Measurements from ENCODE around the gene NBAS. TPM values are rescaled to one million over a fixed set of nuclear protein-coding genes. Genes with fewer than 3 reads are reported as not detected.

The NBAS gene
- total RNA-seq, 4 donors from 2014 or later = 34.0 to 51.2 (median 41.9) TPM

DNA sequence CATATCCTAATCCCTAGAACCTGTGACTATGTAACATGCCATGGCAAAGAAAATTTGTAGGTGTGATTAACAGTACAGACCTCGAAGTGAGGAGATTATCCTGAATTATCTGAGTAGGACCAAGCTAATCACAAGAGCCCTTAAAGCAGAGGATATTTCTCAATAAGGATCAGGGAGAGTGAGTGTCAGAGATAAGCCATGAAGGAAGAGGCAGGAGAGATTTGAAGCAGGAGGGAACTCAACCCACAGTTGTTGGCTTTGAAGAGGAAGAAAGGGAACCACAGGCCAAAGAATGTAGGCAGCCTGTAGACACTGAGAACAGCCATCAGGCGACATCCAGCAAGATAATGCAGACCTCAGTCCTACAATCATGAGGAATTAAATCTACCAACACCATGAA lies 229.3 kb downstream of the NBAS start:
- TF ChIP-seq, protein P1, sequence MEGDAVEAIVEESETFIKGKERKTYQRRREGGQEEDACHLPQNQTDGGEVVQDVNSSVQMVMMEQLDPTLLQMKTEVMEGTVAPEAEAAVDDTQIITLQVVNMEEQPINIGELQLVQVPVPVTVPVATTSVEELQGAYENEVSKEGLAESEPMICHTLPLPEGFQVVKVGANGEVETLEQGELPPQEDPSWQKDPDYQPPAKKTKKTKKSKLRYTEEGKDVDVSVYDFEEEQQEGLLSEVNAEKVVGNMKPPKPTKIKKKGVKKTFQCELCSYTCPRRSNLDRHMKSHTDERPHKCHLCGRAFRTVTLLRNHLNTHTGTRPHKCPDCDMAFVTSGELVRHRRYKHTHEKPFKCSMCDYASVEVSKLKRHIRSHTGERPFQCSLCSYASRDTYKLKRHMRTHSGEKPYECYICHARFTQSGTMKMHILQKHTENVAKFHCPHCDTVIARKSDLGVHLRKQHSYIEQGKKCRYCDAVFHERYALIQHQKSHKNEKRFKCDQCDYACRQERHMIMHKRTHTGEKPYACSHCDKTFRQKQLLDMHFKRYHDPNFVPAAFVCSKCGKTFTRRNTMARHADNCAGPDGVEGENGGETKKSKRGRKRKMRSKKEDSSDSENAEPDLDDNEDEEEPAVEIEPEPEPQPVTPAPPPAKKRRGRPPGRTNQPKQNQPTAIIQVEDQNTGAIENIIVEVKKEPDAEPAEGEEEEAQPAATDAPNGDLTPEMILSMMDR (IDR thresholded peaks at IDR 0.05; ENCODE audit: low read depth) = no peak

DNA sequence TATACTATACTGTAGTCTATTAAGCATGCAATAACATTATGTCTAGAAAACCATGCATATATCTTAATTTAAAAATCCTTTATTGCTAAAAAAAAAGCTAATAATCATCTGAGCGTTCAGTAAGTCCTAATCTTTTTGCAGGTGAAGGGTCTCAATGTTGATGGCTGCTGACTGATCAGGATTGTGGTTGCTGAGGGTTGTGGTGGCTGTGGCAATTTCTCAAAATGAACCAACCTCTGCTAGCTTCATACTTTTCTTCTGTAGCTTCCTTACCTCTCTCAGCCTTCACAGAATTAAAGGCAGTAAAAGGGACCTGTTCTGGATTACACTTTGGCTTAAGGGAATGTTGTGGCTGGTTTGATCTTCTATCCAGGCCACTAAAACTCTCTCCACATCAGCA lies 235.8 kb downstream of the NBAS start:
- TF ChIP-seq, protein P1 (IDR thresholded peaks at IDR 0.05; ENCODE audit: low read depth) = no peak

DNA sequence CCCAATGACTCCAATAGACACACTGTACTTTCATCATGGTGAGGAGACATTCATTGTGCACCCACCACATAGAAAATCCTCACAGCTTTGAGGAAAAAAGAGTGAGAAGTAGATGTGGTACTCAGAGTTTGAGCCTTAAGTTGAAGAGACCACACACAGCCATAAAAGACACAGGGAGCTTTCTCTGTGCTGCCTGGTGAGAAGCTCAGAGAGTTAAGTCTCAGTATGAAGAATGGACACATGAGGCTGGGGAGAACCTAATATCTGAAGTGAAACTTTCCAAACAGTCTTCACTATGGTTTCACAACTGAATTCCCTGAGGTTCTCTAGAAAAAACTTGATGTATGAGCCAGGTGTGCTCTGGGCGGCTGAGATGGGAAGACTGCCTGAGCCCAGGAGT lies 237.9 kb downstream of the NBAS start:
- TF ChIP-seq, protein P1 (IDR thresholded peaks at IDR 0.05; ENCODE audit: low read depth) = no peak

DNA sequence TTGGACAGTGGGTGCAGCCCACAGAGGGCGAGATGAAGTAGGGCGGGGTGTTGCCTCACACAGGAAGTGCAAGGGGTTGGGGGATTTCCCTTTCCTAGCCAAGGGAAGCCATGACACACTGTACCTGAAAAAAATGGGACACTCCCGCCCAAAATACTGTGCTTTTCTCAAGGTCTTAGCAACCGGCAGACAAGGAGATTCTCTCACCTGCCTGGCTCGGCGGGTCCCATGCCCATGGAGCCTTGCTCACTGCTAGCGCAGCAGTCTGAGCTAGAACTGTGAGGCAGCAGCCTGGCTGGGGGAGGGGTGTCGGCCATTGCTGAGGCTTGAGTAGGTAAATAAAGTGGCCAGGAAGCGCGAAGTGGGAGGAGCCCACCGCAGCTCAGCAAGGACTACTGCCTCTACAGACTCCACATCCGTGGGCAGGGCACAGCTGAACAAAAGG lies 244.7 kb downstream of the NBAS start:
- TF ChIP-seq, protein P1 (IDR thresholded peaks at IDR 0.05; ENCODE audit: low read depth) = no peak

DNA sequence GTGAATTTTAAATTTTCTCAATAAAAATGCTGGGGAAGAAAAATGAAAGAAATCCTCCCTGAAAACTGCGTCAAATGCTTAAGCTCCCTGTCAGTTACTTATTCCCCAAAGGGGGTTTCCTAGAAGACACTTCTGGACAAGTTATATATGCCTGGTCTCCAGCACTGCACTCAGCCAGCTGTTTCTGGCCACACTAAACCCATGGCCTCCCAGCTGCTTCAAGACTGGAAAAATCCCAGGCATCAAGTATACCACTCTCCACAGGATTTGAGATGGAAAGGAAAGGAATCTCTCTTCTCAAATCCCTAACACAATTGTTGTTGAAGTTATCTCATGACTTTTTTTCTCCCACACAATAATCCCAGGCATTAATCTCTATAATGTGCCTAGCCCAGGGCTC lies 245.7 kb downstream of the NBAS start:
- TF ChIP-seq, protein P1 (IDR thresholded peaks at IDR 0.05; ENCODE audit: low read depth) = no peak

DNA sequence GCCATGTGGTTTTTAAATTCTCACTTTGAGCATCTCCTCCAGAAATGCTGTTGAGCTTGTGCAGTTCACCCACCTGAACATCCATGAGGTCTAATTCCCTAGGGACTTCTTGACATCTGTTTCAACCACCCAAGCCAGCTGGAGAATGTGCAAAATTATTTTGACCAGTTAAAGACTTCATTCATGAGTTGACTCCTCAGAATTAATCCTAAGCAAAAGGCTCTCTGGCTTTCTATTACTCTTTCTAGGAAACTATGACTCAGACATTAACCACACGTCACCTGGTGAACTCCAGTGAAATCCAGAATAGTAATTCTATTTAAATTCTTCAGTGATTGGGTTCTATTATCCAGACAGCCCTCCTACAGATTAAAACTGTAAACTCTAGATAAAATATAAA lies 247.5 kb downstream of the NBAS start:
- TF ChIP-seq, protein P1 (IDR thresholded peaks at IDR 0.05; ENCODE audit: low read depth) = no peak

DNA sequence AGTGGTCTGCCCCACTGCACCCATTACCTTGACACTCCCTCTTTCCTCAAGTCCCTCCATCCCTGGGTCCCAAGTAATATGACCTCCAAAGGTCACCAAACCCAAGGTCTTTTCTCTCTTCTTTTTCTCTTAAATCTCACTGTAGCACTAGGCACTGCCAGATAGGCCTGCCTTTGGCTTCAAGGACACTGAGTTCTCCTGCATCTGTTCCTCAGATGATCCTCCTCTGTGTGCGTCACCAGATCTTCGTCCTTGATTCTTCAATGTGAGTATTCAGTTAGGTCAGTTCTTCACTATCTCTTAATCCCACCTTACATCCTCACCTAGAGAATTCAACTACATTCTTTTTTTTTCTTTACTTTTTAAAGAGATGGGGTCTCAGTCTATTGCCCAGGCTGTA lies 249.2 kb downstream of the NBAS start:
- TF ChIP-seq, protein P1 (IDR thresholded peaks at IDR 0.05; ENCODE audit: low read depth) = no peak

Data from subcutaneous adipose tissue (tissue), 4 donors.